HG03103 (cell line): ENCODE measurements around the gene WWOX.

Experiments used
- ATAC-seq: cut with Tn5 transposase; IDR thresholded peaks from one replicate; pipeline ENCODE4 v1.9.1; 2021; ENCODE audit warnings: low read depth; ENCODE audit not compliant: unreplicated experiment

The WWOX gene

GRCh38 chr16:78483124-78483992 is 383.9 kb downstream of the WWOX start:
- ATAC-seq: no peak

- no peak for ATAC-seq
Observed at GRCh38 chr16:78484509-78485058, 385.1 kb downstream of the WWOX start.

- ATAC-seq: no peak
Observed at GRCh38 chr16:78485188-78485916, 385.9 kb downstream of the WWOX start.

- ATAC-seq: no peak
Observed at GRCh38 chr16:78485917-78486257, 386.4 kb downstream of the WWOX start.

- no peak for ATAC-seq
Observed at GRCh38 chr16:78487471-78487870, 388.0 kb downstream of the WWOX start.

GRCh38 chr16:78489072-78489471 is 389.6 kb downstream of the WWOX start:
- ATAC-seq: no peak

GRCh38 chr16:78489631-78490030 is 390.2 kb downstream of the WWOX start:
- no peak for ATAC-seq

GRCh38 chr16:78490431-78490830 is 391.0 kb downstream of the WWOX start:
- ATAC-seq: no peak

- ATAC-seq: no peak
Observed at GRCh38 chr16:78490847-78491246, 391.4 kb downstream of the WWOX start.

GRCh38 chr16:78493573-78493972 is 394.1 kb downstream of the WWOX start:
- no peak for ATAC-seq

GRCh38 chr16:78494105-78494504 is 394.7 kb downstream of the WWOX start:
- ATAC-seq: no peak

- ATAC-seq: no peak
Observed at GRCh38 chr16:78494674-78495073, 395.2 kb downstream of the WWOX start.

- no peak for ATAC-seq
Observed at GRCh38 chr16:78496189-78496588, 396.7 kb downstream of the WWOX start.

GRCh38 chr16:78499399-78499798 is 399.9 kb downstream of the WWOX start:
- ATAC-seq: no peak

- no peak for ATAC-seq
Observed at GRCh38 chr16:78500659-78501270, 401.3 kb downstream of the WWOX start.

GRCh38 chr16:78501744-78502143 is 402.3 kb downstream of the WWOX start:
- no peak for ATAC-seq

GRCh38 chr16:78502812-78503350 is 403.4 kb downstream of the WWOX start:
- ATAC-seq: no peak

- no peak for ATAC-seq
Observed at GRCh38 chr16:78503602-78504001, 404.1 kb downstream of the WWOX start.

GRCh38 chr16:78504401-78504851 is 405.0 kb downstream of the WWOX start:
- ATAC-seq: no peak

GRCh38 chr16:78505036-78505435 is 405.6 kb downstream of the WWOX start:
- no peak for ATAC-seq
